Stimulated activated CD4-positive, alpha-beta T cell treated with anti-CD3 and anti-CD28 coated beads, Interleukin-1b, Interleukin-23, amount 100 ng/mL, for 24 hours (primary cell): ENCODE results near the gene BAZ2A.
A peak's percentile ranks its signal among the peaks of the same experiment; 100 is the strongest.
"Not testable (repeated sequence)": the region's sequence is repeated elsewhere in the genome, so short reads cannot be mapped to it uniquely, and the experiment has no call there.

Experiments
- DNase-seq, 4 experiments: peaks; one replicate each; pipeline ENCODE4 v3.0.0-alpha.2; 2020; ENCODE audit warnings: low read depth in 4 of 4, low spot score in 1 of 4

The BAZ2A gene

GRCh38 chr12:56630180-56630632, at the start of gene BAZ2A:
TSS of gene BAZ2A (minus strand) at chr12:56630326. CDS start at chr12:56617530, 12,796 bp downstream.
- peak; percentile 56 to 81 (median 74) for DNase-seq

- no peak for DNase-seq
Measured at GRCh38 chr12:56678852-56679251, 48.7 kb upstream of the BAZ2A start.

DNA sequence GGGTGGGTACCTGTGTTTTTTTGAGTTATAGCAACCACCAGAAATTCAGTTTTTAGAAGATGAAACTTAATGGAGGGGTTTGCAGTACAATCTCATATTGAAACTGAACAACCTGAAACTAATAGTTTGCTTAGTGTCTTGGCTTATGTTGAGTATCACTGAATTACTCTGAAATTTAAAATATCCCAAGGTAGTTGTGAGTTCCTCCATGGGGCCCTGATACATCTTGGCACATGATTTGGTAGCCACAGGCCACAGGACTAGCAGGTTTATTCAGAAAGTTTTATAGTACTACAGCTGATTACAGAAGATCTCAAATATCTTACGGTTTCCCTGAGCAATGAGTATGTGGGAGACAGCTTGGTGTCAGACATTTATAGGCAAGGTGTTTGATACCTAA, 47.6 kb upstream of the BAZ2A start:
- no peak for DNase-seq

- no peak for DNase-seq
Measured at GRCh38 chr12:56676851-56677580, 46.9 kb upstream of the BAZ2A start.

- DNase-seq = no peak
Measured at GRCh38 chr12:56671608-56672007, 41.5 kb upstream of the BAZ2A start.

GRCh38 chr12:56670836-56671235, 40.7 kb upstream of the BAZ2A start:
- no peak for DNase-seq

DNA sequence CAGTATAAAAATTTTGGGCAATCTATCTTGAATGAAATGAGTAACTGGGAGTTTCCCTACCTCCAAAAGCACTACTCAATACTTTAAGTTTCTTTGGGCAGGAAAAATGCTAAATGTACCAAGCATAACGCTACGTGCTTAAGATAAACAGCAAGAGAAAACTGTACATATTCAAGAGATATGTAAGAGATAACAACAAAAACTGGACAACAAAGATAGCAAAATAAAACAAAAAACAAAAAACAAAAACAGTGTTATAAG, 38.0 kb upstream of the BAZ2A start:
- DNase-seq = no peak

- no peak for DNase-seq
Measured at GRCh38 chr12:56661979-56662638, 32.0 kb upstream of the BAZ2A start.

DNA sequence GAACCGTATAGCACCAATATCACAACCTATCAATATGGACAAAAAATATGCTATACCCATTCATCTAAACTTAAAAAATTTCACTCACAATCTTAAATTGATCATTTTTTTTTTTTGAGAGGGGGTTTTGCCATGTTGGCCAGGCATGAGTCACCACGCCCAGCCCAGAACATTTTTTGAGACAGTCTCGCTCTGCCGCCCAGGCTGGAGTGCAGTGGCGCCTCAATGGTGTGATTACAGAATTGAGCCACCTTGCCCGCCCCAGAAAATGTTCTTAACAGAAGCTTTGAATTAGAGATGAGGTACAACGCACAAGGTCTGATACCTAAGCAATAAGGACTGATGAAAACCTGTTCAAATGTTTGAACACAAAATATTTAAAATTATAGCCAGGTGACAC, 31.4 kb upstream of the BAZ2A start:
- DNase-seq = no peak

DNA sequence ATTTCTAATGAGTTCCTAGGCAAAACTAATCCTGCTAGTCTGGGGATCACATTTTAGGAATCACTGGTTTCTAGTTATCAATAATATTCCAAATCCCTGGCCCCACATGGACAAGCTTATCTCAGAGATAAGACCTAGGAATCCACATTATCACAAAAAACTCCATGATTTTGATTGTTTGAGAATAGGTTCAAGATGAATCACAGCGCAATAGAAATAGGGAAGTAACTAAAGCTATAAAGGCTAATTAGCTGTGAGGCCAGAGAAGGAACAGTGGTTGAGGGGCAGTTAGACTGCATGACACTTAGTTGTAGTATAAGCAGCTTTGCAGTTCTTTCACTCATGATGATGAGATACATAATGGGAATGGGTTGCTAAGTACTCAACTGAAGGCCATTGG, 28.8 kb upstream of the BAZ2A start:
- no peak for DNase-seq

DNA sequence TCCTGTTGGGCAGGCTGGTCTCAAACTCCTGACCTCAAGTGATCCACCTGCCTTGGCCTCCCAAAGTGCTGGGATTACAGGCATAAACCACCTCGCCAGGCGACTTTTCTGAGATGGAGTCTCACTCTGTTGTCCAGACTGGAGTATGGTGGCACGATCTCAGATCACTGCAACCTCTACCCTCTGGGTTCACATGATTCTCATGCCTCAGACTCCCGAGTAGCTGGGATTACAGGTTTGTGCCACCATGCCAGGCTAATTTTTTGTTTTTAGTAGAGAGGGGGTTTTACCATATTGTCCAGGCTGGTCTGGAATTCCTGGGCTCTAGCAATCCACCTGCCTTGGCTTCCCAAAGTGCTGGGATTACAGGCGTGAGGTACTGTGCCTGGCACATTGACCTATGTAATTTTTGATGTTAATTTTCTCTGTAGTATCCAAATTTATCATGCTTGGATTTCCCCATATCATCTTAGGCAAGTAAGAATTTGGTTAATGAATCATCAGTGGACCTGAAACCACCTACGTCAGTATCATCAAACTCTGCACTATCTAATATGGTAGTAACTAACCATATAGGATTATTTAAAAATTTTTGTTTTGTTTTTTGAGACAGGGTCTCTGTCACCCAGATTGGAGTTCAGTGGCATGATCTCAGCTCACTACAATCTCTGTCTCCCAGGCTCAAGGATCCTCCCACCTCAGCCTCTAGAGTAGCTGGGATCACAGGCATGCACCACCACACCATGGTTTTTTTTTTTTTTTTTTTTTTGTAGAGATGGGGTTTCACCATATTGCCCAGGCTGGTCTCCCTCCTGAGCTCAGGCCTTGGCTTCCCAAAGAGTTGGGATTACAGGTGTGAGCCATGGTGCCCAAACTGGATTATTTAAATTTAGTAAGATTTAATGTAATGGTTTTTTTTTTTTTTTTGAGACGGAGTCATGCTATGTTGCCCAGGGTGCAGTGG, 27.6 kb upstream of the BAZ2A start:
- no peak for DNase-seq

DNA sequence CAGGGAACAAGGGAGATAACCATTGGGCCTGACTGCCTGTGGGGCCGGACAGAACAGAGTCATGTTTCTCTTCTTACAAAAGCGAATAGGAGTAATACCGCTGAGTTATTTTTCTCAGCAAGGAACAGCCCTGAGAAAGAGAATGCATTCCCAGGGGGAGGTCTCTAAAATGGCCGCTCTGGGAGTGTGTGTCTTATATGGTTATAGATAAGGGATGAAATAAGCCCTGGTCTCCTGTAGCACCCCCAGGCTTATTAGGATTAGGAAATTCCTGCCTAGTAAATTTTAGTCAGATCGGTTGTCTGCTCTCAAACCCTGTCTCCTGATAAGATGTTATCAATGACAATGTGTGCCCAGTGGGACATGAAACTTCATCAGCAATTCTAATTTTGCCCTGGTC, 23.7 kb upstream of the BAZ2A start:
- DNase-seq = not testable (repeated sequence)

DNA sequence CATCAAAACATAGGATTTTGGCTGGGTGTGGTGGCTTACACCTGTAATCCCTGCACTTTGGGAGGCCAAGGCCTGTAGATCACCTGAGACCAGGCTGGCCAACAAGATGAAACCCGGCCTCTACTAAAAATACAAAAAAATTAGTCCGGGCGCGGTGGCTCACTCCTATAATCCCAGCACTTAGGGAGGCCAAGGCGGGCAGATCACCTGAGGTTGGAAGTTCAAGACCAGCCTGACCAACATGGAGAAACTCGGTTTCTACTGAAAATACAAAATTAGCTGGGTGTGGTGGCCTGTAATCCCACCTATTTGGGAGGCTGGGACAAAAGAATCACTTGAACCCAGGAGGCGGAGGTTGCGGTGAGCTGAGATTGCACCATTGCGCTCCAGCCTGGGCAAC, 17.9 kb upstream of the BAZ2A start:
- DNase-seq = not testable (repeated sequence)

DNA sequence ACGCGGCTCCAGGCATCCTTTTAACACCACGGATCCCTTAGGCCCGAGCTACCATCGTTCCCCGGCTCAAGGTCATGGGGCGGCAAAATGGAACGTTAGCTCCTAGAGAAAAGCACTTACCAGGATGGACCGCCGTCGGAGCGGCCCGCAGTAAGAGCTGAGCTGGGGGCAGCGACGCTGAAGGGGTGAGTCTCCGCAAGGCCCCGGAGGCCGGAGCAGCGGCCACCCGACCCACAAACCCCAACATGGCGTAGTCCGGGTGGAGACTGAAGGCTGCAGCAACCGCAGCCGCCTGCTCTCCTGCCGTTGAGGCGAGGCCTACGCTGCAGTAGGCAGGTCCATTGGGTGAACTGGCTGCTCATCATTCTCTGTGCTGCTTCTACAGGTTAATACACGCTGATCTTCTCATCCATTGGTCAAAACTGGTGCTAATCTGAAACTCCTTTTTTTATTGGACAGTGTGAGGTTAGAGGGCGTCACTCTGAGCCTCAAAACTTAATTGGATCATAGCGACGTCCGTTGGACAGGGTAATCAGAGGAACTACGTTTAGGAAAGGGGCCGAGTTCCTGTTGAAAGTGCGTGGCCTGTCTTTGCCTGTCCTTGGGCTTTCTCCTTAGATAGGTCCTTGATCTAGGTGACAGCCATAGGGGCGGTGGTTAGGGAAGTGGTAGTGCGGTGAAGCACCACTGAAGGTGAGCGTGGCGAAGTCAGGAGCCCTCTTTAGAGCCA, 15.8 kb upstream of the BAZ2A start, which contains the start of gene ATP5F1B:
ATP5F1B (minus strand) TSS at position 268 of the 730 bp plus-strand sequence; CDS start at position 247, 21 bp downstream.
- peak; percentile 62 to 85 (median 76) for DNase-seq

GRCh38 chr12:56645201-56645716, 15.1 kb upstream of the BAZ2A start:
- no peak for DNase-seq

- DNase-seq = no peak
Measured at GRCh38 chr12:56644654-56645053, 14.5 kb upstream of the BAZ2A start.

DNA sequence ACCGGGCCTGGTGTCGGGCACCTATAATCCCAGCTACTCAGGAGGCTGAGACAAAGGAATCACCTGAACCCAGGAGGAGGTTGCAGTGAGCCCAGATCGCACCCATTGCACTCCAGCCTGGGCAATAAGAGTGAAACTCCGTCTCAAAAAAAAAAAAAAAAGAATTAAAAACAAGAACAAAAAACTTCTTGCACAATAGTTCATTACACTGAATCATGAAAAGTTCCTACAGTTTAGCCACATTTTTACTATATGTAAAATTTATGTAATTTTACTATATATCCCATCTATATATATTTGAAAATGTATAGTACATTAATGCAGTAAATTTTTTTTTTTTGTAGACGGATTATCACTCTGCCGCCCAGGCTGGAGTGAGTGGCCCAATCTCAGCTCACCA, 11.1 kb upstream of the BAZ2A start:
- DNase-seq = no peak

DNA sequence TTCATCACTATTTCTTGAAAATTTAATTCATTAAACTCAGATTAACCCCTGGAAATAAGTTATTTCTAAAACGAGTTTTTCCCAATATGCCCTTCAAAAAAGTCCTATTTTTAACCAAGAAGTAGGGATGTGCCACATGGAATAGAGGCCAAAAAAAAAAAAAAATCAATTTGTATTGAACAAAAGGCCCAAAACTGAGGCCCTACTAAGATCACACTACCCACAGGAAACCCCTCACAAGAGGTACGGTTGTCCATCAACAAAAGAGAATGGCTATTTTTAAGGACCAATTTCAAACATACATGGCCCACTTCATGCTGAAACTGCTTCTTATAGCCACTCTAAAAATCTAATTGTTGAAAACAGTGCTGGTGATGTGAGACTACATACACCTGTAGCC, 7.5 kb upstream of the BAZ2A start:
- DNase-seq = no peak

DNA sequence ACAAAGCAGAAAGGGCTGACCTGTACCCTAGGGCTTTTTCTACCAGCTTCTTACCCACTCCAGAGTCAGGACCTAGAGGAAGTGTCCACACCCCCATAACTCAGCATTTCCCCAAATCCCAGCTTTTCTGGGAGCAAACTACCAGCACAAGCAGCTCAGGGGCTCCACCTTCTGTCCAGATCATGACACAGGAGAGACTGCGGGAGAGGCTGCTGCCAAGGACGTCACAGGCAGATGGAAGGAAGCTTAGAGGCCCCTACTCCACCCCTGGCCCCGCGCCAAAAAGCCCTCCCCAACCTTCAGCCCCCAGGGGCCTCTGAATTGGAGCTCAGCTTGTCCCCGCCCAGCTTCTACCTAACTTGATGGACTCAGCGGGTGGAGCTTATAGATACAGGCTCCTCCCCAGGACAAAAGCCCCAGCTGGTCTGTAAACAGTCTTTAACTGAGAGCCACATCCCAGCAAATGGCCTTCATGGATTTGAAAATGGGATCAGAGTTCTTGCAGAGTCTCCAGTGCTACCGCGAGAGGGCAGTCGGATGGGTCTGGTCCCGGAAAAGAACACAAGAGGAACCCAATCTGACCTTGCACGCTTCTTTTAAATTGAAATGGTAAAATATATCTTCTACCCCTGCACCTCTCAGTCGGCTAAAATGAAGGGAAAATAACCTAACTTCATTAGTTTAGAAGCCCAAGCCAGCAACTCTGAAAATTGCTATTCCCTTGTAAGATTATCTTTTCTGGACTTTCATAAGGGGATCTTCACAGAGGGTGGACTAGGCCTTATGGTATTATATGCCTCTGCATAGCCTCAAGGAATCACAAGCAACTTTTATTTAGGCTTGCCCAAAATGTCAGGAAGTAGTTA, 6.8 kb upstream of the BAZ2A start:
- DNase-seq = peak; percentile 67 to 91 (median 83)
